ENCODE measurements around the gene CDC37L1.
"Not testable (repeated sequence)": the region's sequence is repeated elsewhere in the genome, so short reads cannot be mapped to it uniquely, and the experiment has no call there.

The CDC37L1 gene

GRCh38 chr9:4657426-4658159 is 21.8 kb upstream of the CDC37L1 start:
- peaks cover 9% of the 10 kb centered on the region in 2 experiments for H3K4me1 ChIP-seq (ENCODE audit: control insufficient read depth in 1 of 2, insufficient read depth in 1 of 2, low read depth in 1 of 2, low read length in 1 of 2)
- no peak for TF ChIP-seq CTCF (IDR thresholded peaks at IDR 0.05)
- H3K27me3 ChIP-seq: peaks cover 75% of the 10 kb centered on the region
- no peak overlapping the region for H3K4me3 ChIP-seq (ENCODE audit: low read depth in 1 of 2, low read length in 1 of 2)
- H3K27ac ChIP-seq: no peak overlapping the region
- no peaks in the 10 kb centered on the region for H3K36me3 ChIP-seq
- H3K9me3 ChIP-seq: no peaks in the 10 kb centered on the region

GRCh38 chr9:4660665-4661064 is 18.7 kb upstream of the CDC37L1 start:
- Histone ChIP-seq H3K4me1 (ENCODE audit: control insufficient read depth in 1 of 2, insufficient read depth in 1 of 2, low read depth in 1 of 2, low read length in 1 of 2) (peaks cover 16 to 21% of the 10 kb centered on the region in 2 experiments), H3K27me3 (peaks cover 57% of the 10 kb centered on the region)
- H3K4me3 ChIP-seq (ENCODE audit: low read depth in 1 of 2, low read length in 1 of 2); H3K9me3 ChIP-seq; H3K36me3 ChIP-seq; H3K27ac ChIP-seq: not testable (repeated sequence)

GRCh38 chr9:4661165-4661564 is 18.2 kb upstream of the CDC37L1 start:
- no peak overlapping the region for H3K4me3 ChIP-seq (ENCODE audit: low read depth in 1 of 2, low read length in 1 of 2)

GRCh38 chr9:4661611-4662010 is 17.8 kb upstream of the CDC37L1 start:
- Histone ChIP-seq H3K27me3 (peaks cover 57% of the 10 kb centered on the region), H3K4me1 (ENCODE audit: control insufficient read depth in 1 of 2, insufficient read depth in 1 of 2, low read depth in 1 of 2, low read length in 1 of 2) (peaks cover 24 to 28% of the 10 kb centered on the region in 2 experiments), H3K36me3 (no peaks in the 10 kb centered on the region), H3K4me3 (ENCODE audit: low read depth in 1 of 2, low read length in 1 of 2) (peak overlapping the region; percentile 71 to 77), H3K9me3 (no peaks in the 10 kb centered on the region), H3K27ac (no peak overlapping the region)
- no peak for TF ChIP-seq CTCF (IDR thresholded peaks at IDR 0.05)

More at GRCh38 chr9:4661165-4661564, 18.2 kb upstream of the CDC37L1 start:
- no peak for TF ChIP-seq CTCF (IDR thresholded peaks at IDR 0.05)
- Histone ChIP-seq H3K9me3 (no peaks in the 10 kb centered on the region), H3K36me3 (no peaks in the 10 kb centered on the region), H3K27ac (no peak overlapping the region), H3K4me1 (ENCODE audit: control insufficient read depth in 1 of 2, insufficient read depth in 1 of 2, low read depth in 1 of 2, low read length in 1 of 2) (peaks cover 20 to 24% of the 10 kb centered on the region in 2 experiments), H3K27me3 (peaks cover 57% of the 10 kb centered on the region)

- peak within 1 kb of the TSS; percentile 59 for H3K27ac ChIP-seq
- peak; percentile 42 for TF ChIP-seq CTCF (IDR thresholded peaks at IDR 0.05)
- peak within 1 kb of the TSS; percentile 71 to 77 for H3K4me3 ChIP-seq (ENCODE audit: low read depth in 1 of 2, low read length in 1 of 2)
- no peaks in the 10 kb centered on the region for H3K36me3 ChIP-seq
- H3K27me3 ChIP-seq: peaks cover 59% of the 10 kb centered on the region
- H3K9me3 ChIP-seq: no peaks in the 10 kb centered on the region
- peaks cover 26 to 31% of the 10 kb centered on the region in 2 experiments for H3K4me1 ChIP-seq (ENCODE audit: control insufficient read depth in 1 of 2, insufficient read depth in 1 of 2, low read depth in 1 of 2, low read length in 1 of 2)
Observed at GRCh38 chr9:4662108-4662988, 17.0 kb upstream of the CDC37L1 start, which contains the start of gene PLPP6. TSS of gene PLPP6 (plus strand) at chr9:4662294. CDS start at chr9:4662376, 82 bp downstream.
